Ramos (cell line): ENCODE results near the gene SHISA6.

ENCODE experiments used
- in situ Hi-C: fragments of 300-500 bp; cut with MboI; formaldehyde crosslinking; loops from one replicate; pipeline ENCODE4 v1.14.3; 2022; ENCODE audit warnings: low sequenced_read_pairs; ENCODE audit not compliant: unreplicated experiment

The SHISA6 gene

DNA sequence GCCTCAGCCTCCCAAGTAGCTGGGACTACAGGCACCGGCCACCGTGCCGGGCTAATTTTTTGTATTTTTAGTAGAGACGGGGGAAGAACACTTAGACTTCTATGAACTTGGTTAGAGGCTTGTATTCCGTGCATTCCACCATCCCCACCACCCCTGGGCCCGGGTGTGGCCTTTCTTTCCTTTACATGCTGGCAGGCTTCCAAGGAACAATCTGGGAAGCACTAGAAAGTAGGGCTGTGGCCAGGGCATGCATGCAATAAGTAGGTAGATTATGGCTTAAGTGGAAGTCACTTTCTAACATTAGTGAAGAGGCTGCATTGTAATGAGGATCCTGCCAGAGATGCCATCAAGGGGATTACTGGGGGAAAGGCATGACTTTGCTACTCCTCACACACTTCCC lies 171.6 kb downstream of the SHISA6 start:
- in situ Hi-C loops = no loop called here

DNA sequence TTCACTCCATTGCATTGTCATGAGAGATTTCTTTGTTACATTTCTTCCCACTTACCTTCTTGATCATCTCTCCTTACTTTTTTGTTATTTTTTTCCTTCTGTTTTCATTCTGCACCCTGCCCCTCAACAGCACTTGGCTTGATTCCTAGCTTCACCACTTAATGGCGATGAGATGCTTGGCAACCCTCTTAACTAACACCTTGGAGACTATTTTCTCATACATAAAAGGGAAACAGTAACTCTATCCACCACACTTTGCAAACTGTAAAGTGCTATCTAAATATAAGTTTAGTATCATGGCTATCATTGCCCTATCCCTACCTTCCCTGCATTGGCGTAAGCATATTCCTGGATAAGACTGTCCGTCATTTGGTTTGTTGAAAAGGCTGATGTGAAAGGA lies 177.3 kb downstream of the SHISA6 start:
- in situ Hi-C loops = no loop called here

DNA sequence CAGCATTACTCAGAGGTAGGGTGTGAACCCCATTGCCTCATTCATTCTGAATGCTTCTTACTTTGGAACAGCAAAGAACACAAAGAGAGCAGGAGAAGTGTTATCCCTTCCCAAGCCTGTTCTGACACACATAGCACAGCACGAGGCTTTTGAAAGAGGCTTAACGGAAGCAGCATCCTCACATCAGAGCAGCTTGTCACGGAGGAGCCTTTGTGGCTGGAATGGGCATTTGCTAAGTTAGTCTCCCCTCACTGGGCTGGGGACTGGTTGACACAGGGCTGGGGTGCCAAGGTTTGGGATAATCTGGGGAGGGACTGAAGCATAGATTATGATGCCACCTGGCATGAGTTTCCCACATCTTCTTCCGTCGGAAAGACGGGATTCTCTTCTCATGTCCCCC lies 189.7 kb downstream of the SHISA6 start:
- in situ Hi-C loops = no loop called here

DNA sequence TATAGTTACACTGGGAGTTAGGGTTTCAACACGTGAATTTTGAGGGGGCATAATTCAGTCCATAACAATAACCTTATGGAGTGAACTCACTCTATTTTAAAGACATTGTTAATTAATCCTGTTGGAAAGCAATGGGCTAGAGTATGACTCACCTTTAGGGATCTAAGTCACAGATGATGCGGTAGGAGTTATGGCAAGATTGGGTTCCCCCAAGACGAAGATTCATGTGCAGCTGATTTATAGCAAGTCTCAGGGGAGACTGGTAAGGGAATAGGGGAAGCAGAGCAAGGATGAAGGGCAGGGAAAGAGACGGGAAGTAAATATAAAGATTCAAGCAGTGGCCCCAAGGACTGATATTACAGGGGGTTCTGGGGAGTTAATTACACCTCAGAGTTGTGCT lies 197.7 kb downstream of the SHISA6 start:
- in situ Hi-C loops = no loop called here

DNA sequence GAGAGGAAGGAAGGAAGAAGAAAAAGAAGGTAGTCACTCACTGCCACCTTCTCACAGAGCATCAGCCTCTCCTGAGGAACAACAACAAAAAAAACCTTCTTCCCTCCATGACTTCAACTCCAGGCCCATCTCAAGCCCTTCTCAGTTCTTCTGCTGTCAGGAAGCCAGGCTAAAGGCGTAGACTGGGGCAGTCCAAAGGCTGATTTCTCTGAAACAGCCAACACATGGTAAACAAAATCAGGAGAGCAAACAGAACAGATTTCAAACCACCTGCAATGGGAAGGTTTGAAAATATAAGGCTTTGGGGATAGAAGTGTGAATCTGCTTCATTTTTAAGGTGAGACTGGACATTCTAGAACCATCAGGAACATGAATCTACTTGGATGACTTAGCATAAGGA lies 200.0 kb downstream of the SHISA6 start:
- in situ Hi-C loops = no loop called here

DNA sequence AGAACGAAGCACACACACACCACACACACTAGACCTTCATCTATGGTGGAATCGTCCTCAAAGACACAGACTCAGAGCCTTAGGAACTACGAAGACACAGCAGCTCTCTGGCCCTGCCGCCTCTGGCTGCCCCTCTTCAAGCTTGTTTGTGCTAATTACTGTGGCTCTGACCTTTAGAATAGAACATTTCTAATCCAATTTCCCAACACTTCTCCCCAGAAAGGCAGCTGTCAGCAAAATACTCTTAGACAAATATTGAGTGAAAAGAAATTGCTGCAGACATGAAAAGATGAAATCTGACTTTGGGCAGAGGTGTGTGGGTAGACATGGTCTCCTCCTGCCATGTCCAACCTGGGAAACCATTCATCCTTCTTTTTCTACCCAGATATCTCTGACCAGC lies 205.3 kb downstream of the SHISA6 start:
- in situ Hi-C loops = no loop called here

DNA sequence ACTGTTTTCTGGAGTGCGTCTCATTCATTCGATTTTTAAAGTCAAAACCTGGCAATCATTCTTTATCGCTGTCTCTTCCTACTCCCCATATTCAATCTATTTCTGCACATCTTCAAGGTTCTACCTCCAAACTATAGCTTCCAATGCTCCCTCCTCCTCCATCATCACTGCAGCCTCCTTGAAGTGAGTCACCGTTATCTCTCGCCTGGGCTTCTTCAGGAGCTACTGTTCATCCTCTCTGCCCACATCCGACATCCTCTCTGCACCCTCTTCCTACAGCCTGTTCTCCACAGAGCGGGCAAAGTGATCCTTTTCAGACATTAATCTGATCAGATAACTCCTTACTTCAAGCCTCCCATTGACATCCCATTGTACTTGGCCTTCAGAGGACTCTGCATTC lies 213.1 kb downstream of the SHISA6 start:
- in situ Hi-C loops = no loop called here

DNA sequence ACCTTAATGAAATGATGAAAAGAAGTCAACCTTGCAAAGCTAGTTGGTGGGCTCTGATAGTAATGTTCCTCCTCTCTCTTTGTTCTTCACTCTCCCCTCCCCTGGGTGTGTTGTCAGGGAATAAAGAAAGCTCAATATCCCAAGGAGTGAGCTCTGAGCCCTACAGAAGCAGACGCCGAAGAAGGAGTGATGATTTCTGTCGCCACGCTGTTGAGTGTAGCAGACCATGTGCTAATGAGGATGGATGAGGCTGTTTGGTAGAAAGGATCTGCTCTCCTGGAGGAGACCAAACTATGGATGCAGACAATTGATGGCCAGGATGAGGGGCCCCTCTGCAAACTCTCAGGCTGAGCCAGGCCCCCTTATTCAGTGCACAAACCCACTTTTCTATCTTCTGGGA lies 217.3 kb downstream of the SHISA6 start:
- in situ Hi-C loops = no loop called here

DNA sequence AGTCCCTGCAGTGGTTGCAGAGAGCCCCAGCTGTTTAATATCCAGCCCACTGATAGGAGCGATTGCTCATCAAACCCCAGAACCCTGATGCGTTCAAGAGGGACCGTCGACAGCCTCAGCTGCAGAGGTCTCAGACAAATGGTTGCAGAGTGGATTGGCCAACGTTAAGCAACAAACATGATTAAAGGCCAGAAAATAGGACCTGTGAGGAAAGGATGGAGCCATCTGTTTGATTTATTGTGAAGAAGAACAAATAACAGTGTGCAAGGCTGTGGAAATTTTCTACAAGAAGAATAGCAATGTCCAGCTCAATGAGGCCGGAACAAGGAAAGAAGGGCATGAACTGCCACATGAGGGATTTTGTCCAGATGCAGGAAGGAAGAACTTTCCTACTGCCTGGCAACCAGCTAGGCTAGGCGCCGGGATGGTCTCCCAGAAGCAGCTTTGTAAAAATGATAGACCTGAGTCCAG lies 218.9 kb downstream of the SHISA6 start:
- in situ Hi-C loops = no loop called here

DNA sequence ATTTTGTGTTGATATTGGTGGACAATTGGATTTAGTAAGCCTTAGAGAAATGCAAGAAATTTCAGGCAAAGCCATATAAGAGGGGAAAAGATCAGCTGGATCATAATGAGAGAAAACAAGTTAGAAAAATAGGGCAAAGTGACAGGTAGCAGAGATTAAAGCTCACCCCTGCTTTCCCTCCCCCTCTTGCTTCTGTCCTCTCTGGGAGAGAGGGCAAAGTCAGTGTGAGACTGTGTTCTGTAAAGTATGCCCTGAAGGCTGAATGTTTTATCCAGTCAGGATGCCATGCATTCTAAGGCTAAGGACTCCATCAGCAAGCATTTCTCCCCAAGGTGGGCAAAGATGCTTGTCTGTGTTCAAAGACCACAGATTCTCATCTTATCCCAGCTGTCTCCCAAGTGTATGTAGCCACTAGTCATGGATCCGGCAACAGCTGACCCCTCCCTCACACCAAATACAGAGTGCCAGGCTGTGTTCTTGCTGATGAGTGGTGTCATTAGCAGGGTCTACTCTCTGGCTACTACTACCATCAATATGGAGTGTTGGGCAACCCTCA lies 221.1 kb downstream of the SHISA6 start:
- in situ Hi-C loops = no loop called here

DNA sequence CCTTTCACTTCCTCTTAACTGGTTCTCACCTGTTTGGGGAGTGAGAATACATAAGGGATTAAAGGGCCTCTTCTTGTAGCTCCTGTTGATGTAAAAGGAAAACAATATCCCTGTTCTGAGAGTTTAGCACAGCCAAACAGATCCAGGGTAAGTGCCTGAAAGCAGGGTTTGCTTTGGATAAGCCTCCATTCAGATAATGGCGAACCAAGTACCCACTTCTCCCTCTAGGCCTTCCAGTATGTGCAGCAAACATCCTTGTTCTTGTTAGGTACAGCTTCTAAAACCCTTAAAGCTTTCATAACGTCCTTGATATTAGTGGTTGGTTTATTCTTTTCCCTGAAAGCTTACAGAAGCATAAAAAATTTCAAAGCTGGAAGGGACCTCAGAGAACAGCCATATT lies 226.6 kb downstream of the SHISA6 start:
- in situ Hi-C loops = no loop called here

DNA sequence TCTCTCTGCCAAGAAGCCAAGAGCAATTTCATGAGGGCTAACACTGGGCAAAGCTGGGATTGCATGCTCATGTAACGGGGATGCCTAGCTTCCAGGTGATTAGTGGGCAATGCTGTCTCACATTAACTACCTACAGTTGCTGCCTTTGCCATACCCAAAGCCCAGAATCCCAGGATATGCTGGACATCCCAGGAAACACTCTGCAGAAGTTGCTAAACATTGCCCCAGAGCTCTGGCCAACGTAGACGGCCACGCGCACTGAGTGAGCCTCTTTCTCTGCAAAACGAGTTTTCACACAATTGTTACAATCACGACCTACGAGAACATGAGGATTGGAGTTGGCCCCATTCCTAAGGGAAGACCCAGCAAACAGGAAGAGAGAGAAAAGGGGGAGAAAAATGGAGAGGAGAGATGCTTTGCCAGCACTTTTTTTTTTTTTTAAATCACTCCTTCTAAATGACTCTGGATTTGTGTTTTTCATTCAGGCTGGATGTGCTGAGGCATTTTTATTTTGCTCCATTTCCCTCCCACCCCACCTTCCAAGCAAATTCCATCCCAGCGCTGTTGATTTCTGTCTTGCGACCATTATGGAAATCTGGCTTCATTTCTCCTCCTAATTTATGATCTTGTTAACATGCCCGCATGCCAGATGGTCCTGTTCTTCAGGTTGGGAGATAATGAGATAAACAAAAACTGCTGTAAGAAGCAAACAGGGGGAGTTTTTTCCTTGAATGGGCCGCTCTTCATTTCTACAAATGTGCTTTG lies 244.5 kb downstream of the SHISA6 start:
- in situ Hi-C loops = no loop called here

DNA sequence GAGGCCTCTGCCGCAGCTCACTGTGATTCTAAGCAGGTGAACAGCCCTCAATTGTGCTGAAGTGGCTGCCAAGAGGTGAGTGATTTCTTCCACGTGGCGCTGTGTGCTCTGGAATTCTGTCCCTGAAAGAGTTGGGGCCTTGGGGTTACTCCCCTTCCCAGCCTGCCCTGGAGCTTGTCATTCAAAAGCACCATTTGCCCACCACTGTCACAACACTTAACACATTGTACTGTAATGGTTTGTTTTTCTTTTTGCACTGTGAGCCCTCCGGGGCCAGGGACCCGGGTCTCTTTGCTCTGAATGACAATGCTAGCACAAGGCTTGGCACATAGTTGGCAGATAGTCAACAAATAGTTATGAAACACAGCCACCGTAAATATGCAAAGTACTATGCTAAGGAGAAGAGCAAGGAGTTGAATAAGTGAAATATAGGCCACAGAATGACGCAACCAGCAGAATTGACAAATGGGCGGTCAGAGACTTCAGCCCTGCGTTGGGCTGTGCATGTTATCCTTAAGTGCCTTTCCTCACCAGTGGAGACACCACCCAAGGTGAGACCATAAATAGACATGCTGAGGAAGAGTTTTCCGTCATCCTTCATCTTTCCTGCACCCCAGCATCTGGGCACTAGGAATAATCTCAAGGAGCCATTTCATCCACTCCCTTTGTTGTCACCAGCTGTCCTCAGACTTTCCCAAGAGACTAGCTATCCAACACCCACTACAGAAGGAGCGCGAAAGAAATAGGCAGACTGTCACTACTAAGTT lies 245.3 kb downstream of the SHISA6 start:
- in situ Hi-C loops = no loop called here

DNA sequence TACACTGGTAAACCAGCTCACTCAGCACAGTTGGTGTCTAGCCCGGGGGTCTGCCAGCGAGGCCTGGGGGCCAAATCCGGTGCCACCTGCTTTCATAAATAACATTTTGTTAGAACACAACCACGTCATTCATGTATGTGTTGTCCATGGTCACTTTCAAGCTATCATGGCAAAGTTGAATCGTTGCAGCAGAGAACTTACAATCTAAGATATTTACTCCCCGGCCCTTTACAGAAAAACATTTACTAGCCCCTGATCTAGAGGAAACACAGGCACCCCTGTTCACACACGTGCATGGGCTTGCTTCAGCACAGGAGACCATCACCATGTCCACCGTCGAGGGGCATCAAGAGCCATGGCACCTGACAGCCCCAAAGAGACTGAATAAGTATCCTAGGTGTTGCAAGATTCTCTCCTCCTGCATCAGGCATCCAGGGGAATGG lies 245.9 kb downstream of the SHISA6 start:
- in situ Hi-C loops = no loop called here

DNA sequence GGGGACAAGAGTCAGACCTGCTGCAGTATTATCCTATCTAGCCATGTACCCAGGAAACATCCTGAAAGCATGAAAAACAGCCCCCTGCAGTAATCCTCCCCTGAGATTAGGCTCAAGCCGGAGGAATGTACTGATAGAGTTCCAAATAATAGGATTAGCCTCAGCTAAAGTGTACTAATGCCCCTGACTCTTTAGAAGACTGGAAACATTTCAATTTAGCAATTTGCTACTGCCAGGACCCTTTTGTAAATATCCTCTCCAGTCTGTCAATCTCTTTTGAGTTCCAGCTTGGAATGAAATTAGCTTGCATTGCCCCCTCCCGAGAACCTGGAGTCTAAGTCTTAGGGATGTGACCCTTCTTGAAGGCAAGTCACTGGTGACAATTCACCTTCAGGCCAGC lies 246.5 kb downstream of the SHISA6 start:
- in situ Hi-C loops = no loop called here

DNA sequence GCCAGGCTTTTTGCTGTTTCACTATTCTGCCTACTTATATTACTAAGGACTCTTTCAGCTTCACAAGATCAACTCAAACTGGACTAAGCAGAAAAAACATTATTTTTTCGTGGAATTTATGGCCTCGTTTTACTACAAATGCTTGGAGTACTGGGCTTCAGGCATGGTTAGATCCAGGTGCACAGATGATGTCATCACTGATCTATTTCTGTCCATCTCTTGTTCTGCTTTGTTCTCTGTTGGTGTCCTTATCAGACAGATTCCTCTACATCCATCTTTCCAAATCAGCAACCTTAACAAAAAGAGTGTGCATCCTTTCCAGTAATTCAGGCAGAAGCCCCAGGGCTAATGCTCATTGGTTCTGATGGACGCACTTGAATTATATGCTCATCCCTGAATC lies 247.4 kb downstream of the SHISA6 start:
- in situ Hi-C loops = no loop called here

DNA sequence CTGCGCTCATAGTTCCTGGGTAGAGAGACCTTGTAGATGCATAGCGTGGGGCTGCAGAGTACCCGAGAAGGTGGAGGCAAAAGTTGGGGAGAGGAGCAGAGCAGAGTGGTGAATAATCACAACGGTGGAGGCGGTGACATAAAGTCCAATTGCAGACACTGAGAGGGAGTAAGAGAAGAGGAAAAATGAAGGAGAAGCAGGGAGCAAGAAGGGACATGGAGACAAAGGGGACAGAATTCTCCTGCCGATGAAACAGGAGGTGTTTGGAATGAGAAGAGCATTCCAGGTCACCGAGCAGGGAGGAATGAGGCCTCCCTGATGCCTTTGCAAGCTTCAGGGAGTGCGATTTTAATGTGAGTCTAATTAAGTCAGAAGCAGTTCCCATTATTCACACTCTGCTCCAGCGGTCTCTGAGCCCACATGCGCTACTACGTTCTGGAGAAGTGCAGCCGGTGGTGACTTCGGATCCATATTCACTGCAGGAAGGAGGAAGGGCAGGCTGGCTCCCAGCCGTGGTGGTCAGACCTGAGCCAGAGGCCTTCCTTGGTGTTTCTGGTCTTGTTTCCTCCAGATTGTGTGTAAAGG lies 249.2 kb downstream of the SHISA6 start:
- in situ Hi-C loops = no loop called here

DNA sequence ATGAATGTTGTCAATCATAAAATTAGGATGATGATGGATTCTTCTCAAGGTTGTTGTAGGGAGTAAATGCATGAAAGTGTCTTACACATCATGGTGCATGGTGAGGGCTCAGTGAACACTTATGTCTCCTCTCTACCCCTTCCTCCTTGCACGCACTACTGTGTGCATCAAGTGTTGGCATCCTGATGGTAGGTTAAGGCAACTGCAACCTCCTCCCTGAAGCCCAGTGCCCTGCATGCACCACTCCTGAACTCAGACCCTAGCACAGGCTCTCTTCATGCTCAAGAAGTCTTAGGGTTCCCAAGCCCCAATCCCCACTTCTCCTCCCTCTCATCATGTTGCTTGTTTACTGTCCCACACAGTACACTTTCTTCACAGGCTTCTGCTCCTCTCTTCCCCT lies 251.5 kb downstream of the SHISA6 start:
- in situ Hi-C loops = no loop called here

DNA sequence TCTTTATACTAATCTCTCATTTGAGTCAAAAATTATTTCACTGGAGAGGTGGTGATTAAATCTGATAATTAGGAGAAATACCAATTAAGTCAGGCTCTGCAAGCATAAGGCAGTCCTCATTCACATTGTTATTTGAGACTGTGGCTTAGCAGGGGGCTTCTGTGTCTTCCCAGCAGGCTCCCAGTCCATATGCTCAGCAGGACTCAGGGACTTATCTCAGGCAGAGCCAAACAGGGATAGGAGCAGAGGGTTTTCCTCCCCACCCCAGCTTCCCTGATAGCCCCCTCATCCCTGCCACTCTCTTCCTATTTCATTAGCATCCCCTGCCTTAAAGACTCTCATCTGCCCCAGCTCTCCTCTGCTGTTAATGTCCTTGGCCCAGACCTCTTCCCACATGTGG lies 252.9 kb downstream of the SHISA6 start:
- in situ Hi-C loops = no loop called here

DNA sequence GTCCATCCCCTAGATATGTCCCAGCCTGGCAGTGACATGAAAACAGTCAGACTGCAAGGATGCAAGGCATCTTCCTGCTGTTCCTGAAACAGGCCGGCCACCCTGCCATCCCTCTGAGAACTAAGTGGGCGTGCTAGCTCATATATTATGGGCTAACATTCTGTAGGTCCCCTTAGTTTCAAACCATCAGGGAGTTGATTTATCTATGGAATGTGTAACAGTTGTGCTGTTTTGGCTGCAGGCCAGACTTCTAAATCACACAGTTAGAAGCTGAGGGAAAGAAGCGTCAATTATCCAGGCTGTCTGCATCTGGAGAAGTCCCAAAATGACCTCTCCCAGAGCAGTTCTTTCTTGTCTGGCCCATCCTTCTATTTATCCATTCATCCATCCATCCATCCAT lies 254.6 kb downstream of the SHISA6 start:
- in situ Hi-C loops = no loop called here

DNA sequence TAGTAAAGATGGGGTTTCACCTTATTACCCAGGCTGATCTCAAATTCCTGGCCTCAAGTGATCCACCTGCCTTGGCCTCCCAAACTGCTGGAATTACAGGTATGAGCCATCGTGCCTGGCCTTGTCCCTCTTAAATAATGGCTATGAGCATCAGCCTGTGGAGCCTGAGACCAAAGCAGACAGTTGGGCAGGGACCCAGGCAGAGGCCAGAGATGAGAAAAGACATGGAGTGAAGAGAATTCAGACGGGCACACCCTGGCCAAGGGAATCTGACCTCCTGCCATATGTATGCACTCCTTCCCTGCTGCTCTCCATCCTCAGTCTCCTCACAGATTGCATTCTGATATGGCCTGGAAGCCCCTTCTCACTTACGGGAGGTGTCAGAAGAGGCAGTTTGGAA lies 258.9 kb downstream of the SHISA6 start:
- in situ Hi-C loops = no loop called here
